MM.1S (cell line): ENCODE data around the gene RPS6KA2.

Experiments
- DNase-seq: peaks from one replicate; pipeline ENCODE4 v3.0.0-alpha.2; 2015
- H2AFZ ChIP-seq: fragments of 300-600 bp; sonication (generic); 2 replicates; pipeline ENCODE4 v1.6.0; 2016; ENCODE audit warnings: antibody characterized with exemption, low read length
- H3F3A ChIP-seq: fragments of 300-600 bp; sonication (generic); 2 replicates; pipeline ENCODE4 v1.6.1; 2016; ENCODE audit warnings: mild to moderate bottlenecking, antibody characterized with exemption, low read length, moderate library complexity, mixed read lengths; ENCODE audit not compliant: insufficient read depth
- H3K27ac ChIP-seq: fragments of 300-600 bp; sonication (generic); 2 replicates; pipeline ENCODE4 v1.5.1; 2016; ENCODE audit warnings: mild to moderate bottlenecking, low read length
- H3K27me3 ChIP-seq: fragments of 300-600 bp; sonication (generic); replicated peaks from 2 replicates; pipeline ENCODE4 v1.6.0; 2016; ENCODE audit warnings: low read length; ENCODE audit not compliant: insufficient read depth
- H3K36me3 ChIP-seq: fragments of 300-600 bp; sonication (generic); replicated peaks from 2 replicates; pipeline ENCODE4 v1.6.1; 2016; ENCODE audit warnings: mild to moderate bottlenecking, low read length, mixed read lengths; ENCODE audit not compliant: insufficient read depth
- H3K4me1 ChIP-seq: fragments of 300-600 bp; sonication (generic); 2 replicates; pipeline ENCODE4 v1.6.1; 2016; ENCODE audit warnings: low read length, mixed read lengths
- H3K4me2 ChIP-seq: fragments of 300-600 bp; sonication (generic); 2 replicates; pipeline ENCODE4 v1.6.0; 2016; ENCODE audit warnings: low read depth, low read length
- H3K4me3 ChIP-seq: fragments of 300-600 bp; sonication (generic); 2 replicates; pipeline ENCODE4 v1.5.1; 2016; ENCODE audit warnings: low read length, mixed read lengths
- H3K79me2 ChIP-seq: fragments of 300-600 bp; sonication (generic); 2 replicates; pipeline ENCODE4 v1.6.1; 2016; ENCODE audit warnings: mixed run types, low read length, mixed read lengths
- H3K9ac ChIP-seq: fragments of 300-600 bp; sonication (generic); 2 replicates; pipeline ENCODE4 v1.6.1; 2016; ENCODE audit warnings: low read length, mixed read lengths
- H3K9me2 ChIP-seq: fragments of 300-600 bp; sonication (generic); replicated peaks from 2 replicates; pipeline ENCODE4 v1.6.1; 2016; ENCODE audit warnings: mild to moderate bottlenecking, low read length, mixed read lengths; ENCODE audit not compliant: insufficient read depth
- H3K9me3 ChIP-seq: fragments of 300-600 bp; sonication (generic); replicated peaks from 2 replicates; pipeline ENCODE4 v1.6.1; 2016; ENCODE audit warnings: mild to moderate bottlenecking, low read length, mixed read lengths; ENCODE audit not compliant: insufficient read depth
- H4K20me1 ChIP-seq: fragments of 300-600 bp; sonication (generic); 2 replicates; pipeline ENCODE4 v1.6.1; 2016; ENCODE audit warnings: mild to moderate bottlenecking, low read length, moderate library complexity, mixed read lengths; ENCODE audit not compliant: insufficient read depth
- EZH2 ChIP-seq: fragments of 300-600 bp; sonication (generic); optimal IDR thresholded peaks from 2 replicates; pipeline ENCODE3; 2017; ENCODE audit warnings: low read depth, mild to moderate bottlenecking, antibody characterized with exemption, low read length, mixed read lengths
- EZH2phosphoT487 ChIP-seq: fragments of 300-600 bp; sonication (generic); IDR thresholded peaks from 2 replicates; pipeline ENCODE4 v1.6.1; 2018; ENCODE audit warnings: antibody characterized with exemption, low read length
- TF ChIP-seq, protein P1 (sequence below): fragments of 300-600 bp; sonication (generic); IDR thresholded peaks from 2 replicates; pipeline ENCODE4 v1.5.1; 2016; ENCODE audit warnings: antibody characterized with exemption, low read length, mixed read lengths

Gene RPS6KA2

DNA sequence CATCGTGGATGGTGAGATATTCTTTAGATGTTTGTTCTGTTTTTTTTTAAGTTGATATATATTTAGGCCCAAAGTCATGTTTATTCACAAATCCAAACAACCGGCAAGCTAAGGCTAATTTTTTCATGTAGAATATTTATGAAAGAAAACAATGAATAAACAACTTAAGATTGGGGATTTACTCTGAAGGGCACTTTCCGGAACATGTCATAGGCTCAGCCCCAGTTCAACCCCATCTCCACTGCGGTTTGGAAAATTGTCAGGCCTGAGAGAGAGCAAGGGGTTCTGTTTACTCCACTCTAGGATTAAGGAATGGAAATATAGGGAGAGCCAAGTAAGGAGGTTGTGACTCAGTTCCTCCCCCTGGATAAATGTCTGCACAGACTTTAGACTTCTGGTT is 18.3 kb downstream of the RPS6KA2 start:
- Histone ChIP-seq H3K9me3 (no peaks in the 10 kb centered on the region), H2AFZ (no peak overlapping the region), H3K79me2 (no peaks in the 10 kb centered on the region), H3K9me2 (no peaks in the 10 kb centered on the region), H3K27ac (no peak overlapping the region), H3K4me1 (no peaks in the 10 kb centered on the region), H3K36me3 (no peaks in the 10 kb centered on the region), H3K4me3 (no peak overlapping the region), H3K9ac (no peak overlapping the region), H3F3A (no peaks in the 10 kb centered on the region), H3K27me3 (no peaks in the 10 kb centered on the region), H3K4me2 (no peak overlapping the region), H4K20me1 (no peaks in the 10 kb centered on the region)
- DNase-seq: no peak
- TF ChIP-seq EZH2phosphoT487 (no peak), EZH2 (no peak)
- TF ChIP-seq, protein P1, sequence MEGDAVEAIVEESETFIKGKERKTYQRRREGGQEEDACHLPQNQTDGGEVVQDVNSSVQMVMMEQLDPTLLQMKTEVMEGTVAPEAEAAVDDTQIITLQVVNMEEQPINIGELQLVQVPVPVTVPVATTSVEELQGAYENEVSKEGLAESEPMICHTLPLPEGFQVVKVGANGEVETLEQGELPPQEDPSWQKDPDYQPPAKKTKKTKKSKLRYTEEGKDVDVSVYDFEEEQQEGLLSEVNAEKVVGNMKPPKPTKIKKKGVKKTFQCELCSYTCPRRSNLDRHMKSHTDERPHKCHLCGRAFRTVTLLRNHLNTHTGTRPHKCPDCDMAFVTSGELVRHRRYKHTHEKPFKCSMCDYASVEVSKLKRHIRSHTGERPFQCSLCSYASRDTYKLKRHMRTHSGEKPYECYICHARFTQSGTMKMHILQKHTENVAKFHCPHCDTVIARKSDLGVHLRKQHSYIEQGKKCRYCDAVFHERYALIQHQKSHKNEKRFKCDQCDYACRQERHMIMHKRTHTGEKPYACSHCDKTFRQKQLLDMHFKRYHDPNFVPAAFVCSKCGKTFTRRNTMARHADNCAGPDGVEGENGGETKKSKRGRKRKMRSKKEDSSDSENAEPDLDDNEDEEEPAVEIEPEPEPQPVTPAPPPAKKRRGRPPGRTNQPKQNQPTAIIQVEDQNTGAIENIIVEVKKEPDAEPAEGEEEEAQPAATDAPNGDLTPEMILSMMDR: no peak

DNA sequence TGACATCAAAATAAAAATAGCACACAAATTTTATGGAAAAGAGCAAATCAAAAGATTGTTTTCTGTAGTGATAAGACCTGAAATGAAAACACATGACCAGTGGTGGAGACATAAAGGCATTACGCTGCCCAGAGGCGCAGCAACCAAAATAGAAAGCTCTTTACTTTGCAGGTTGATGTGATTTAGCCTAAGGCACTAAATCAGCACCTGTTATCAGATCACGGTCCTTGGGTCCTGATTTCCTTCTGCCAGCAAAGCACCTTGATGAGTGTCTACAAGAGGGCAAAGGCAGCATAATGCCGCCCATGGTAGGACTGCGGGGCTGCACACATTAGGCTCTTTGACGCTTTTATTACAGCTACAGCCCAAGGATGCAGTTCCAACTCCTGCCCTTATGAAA is 21.3 kb downstream of the RPS6KA2 start:
- no peak overlapping the region for H3K4me3 ChIP-seq
- H3K4me2 ChIP-seq: no peak overlapping the region
- TF ChIP-seq EZH2phosphoT487 (no peak), EZH2 (no peak)
- TF ChIP-seq, protein P1: no peak
- no peaks in the 10 kb centered on the region for H4K20me1 ChIP-seq
- no peaks in the 10 kb centered on the region for H3K36me3 ChIP-seq
- H3K4me1 ChIP-seq: no peaks in the 10 kb centered on the region
- H3K27ac ChIP-seq: no peak overlapping the region
- H3K79me2 ChIP-seq: no peaks in the 10 kb centered on the region
- no peak overlapping the region for H2AFZ ChIP-seq
- no peaks in the 10 kb centered on the region for H3K9me2 ChIP-seq
- H3K27me3 ChIP-seq: no peaks in the 10 kb centered on the region
- H3K9ac ChIP-seq: no peak overlapping the region
- H3K9me3 ChIP-seq: no peaks in the 10 kb centered on the region
- DNase-seq: no peak
- no peaks in the 10 kb centered on the region for H3F3A ChIP-seq

DNA sequence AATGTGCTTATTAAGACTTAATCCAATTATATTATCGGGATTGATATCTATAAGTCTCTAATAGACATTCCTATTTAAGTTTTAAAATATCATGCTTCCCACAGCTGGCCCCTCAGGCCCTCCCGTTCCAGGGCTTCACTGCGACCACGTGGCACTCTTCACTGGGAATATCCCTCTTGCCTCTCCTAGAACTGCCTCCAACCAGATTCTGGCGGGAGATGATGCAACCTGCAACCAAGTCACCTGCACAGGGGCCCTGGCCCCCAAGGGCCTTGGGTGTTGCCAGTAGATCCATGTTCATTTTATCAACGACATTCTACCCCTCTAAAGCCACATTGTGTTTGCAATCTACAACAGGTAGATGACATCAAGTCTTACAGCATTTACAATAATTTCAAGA is 22.1 kb downstream of the RPS6KA2 start:
- Histone ChIP-seq H4K20me1 (no peaks in the 10 kb centered on the region), H3K27me3 (no peaks in the 10 kb centered on the region), H3K4me1 (no peaks in the 10 kb centered on the region), H3K4me2 (no peak overlapping the region), H3K36me3 (no peaks in the 10 kb centered on the region), H3K9me2 (no peaks in the 10 kb centered on the region), H3K27ac (no peak overlapping the region), H3K9ac (no peak overlapping the region), H2AFZ (no peak overlapping the region), H3K79me2 (no peaks in the 10 kb centered on the region), H3K4me3 (no peak overlapping the region), H3F3A (no peaks in the 10 kb centered on the region), H3K9me3 (no peaks in the 10 kb centered on the region)
- DNase-seq: no peak
- TF ChIP-seq, protein P1: no peak
- no peak for TF ChIP-seq EZH2
- TF ChIP-seq EZH2phosphoT487: no peak
